Natural killer cell (primary cell): ENCODE data around the gene CPB1. TPM values are rescaled to one million over a fixed set of nuclear protein-coding genes. Genes with fewer than 3 reads are reported as not detected.

Experiments
- ATAC-seq, 3 donors: fragments of 150-1000 bp in 2 of 3; fragments of 200-7000 bp in 1 of 3; cut with Tn5 transposase; 1 replicate in 1 of 3; 2 replicates in 2 of 3; pipeline ENCODE4 v1.10.0; 2021; ENCODE audit warnings: mild to moderate bottlenecking in 2 of 3, moderate library complexity in 2 of 3
- DNase-seq, 2 donors: peaks; one replicate each; pipeline versions ENCODE4 v3.0.0 to v3.0.0-alpha.2; 2013 to 2021; ENCODE audit warnings: mixed read lengths in 1 of 2
- H3K27ac ChIP-seq: one replicate; pipeline ENCODE4 v1.5.1; 2013; ENCODE audit warnings: mild to moderate bottlenecking, low read length
- H3K27me3 ChIP-seq: one replicate; pipeline ENCODE4 v1.6.1; 2013; ENCODE audit warnings: low read length; ENCODE audit not compliant: control insufficient read depth, insufficient read depth
- H3K36me3 ChIP-seq: one replicate; pipeline ENCODE4 v1.6.1; 2013; ENCODE audit warnings: low read length; ENCODE audit not compliant: control insufficient read depth, insufficient read depth
- H3K4me1 ChIP-seq: one replicate; pipeline ENCODE4 v1.6.1; 2013; ENCODE audit warnings: low read length; ENCODE audit not compliant: control insufficient read depth, insufficient read depth
- H3K4me3 ChIP-seq: one replicate; pipeline ENCODE4 v1.5.1; 2013; ENCODE audit warnings: low read length
- H3K9me3 ChIP-seq: one replicate; pipeline ENCODE4 v1.6.1; 2013; ENCODE audit warnings: low read length; ENCODE audit not compliant: control insufficient read depth, insufficient read depth
- H3K27ac Mint-ChIP-seq, 2 donors: one replicate each; pipeline ENCODE4 v1.8.0; 2022; ENCODE audit warnings: mild to moderate bottlenecking in 2 of 2, mixed read lengths in 2 of 2, moderate library complexity in 1 of 2
- H3K27me3 Mint-ChIP-seq, 2 donors: one replicate each; pipeline ENCODE4 v1.8.0; 2022; ENCODE audit warnings: low read depth in 2 of 2, mixed read lengths in 2 of 2
- H3K36me3 Mint-ChIP-seq: one replicate; pipeline ENCODE4 v1.8.0; 2022; ENCODE audit warnings: mixed read lengths
- H3K4me1 Mint-ChIP-seq, 2 donors: one replicate each; pipeline ENCODE4 v1.8.0; 2022; ENCODE audit warnings: mixed read lengths in 2 of 2
- H3K4me3 Mint-ChIP-seq: one replicate; pipeline ENCODE4 v1.8.0; 2022; ENCODE audit warnings: mild to moderate bottlenecking, moderate library complexity, mixed read lengths
- H3K9me3 Mint-ChIP-seq, 2 donors: one replicate each; pipeline ENCODE4 v1.8.0; 2022; ENCODE audit warnings: mixed read lengths in 2 of 2
- CTCF ChIP-seq: fragments of 200-600 bp; IDR thresholded peaks from one replicate; pipeline ENCODE4 v1.8.0; 2022; ENCODE audit warnings: antibody characterized with exemption
- WGBS: methylation state at CpG from one replicate; pipeline ENCODE4 v1.1.7; 2013; ENCODE audit warnings: missing lambda C conversion rate; ENCODE audit not compliant: insufficient coverage; 5-methylcytosine and 5-hydroxymethylcytosine counted together
- intact Hi-C: fragments of 100-400 bp; cut with micrococcal nuclease; formaldehyde crosslinking; loops from one replicate; pipeline ENCODE4 v1.14.2; 2022
- total RNA-seq, 4 donors: library from RNA; stranded (reverse); fragments of 120-200 nt in 1 of 4; gene quantifications; one replicate each; pipeline versions ENCODE4 v1.2.3 to v1.2.4, GENCODE V29; 2013 to 2022

The CPB1 gene
- total RNA-seq, 3 donors from 2014 or later (not counting 1 experiment from before 2014, with no cell fraction given), result not detected

DNA sequence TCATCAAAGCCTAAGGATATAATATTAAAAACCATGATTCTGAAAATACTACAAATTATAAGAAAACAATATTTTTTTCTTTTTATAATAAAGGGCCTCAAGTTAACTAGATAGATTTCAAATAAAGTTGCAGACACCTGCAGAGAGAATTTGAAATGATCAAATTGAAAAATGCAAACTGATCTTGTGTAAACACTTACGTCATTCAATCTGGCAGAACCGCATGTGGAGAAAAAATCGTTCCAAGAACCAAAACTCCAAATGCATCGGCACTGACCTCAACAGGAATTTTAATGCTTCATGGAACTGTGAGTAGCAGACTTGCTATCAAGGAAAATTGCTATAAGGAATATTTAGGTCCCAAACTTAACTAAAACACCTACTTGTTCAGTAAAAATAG is 54.7 kb downstream of the CPB1 start:
- Mint-ChIP-seq H3K4me1 (no peaks in the 10 kb centered on the region), H3K27ac (no peak overlapping the region), H3K36me3 (no peaks in the 10 kb centered on the region), H3K9me3 (no peaks in the 10 kb centered on the region), H3K4me3 (no peak overlapping the region), H3K27me3 (peaks cover 0 to 4% of the 10 kb centered on the region in 2 donors)
- Histone ChIP-seq H3K36me3 (no peaks in the 10 kb centered on the region), H3K4me1 (no peaks in the 10 kb centered on the region), H3K27ac (no peak overlapping the region), H3K9me3 (no peaks in the 10 kb centered on the region), H3K27me3 (peaks cover 2% of the 10 kb centered on the region), H3K4me3 (no peak overlapping the region)
- intact Hi-C loops, result no loop called here
- WGBS, result 94% methylated on average over 4 of the region's 4 CpGs
- no peak for TF ChIP-seq CTCF
- no peak for ATAC-seq
- DNase-seq, result no peak

DNA sequence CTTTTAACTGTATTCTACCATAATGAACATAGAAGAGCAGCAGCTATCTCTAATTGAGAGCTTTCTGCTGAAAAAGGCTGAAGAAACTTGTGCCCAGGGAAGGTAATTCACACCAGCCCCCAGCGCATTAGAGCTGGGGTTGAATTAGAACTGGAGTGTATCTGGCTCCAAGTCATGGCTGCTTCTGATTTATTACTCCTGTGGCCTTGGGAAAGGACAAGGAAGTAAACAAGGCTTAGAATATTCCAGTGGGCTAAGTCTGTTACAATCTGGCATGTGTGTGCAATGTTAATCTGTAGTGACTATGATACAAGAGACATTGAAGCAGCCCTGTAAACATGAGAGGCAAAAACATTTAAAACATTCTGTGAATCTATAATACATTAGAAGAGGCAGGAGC is 55.6 kb downstream of the CPB1 start:
- no peaks in the 10 kb centered on the region for H3K4me1 Mint-ChIP-seq
- no peaks in the 10 kb centered on the region for H3K9me3 Mint-ChIP-seq
- DNase-seq, result no peak
- no peaks in the 10 kb centered on the region for H3K36me3 Mint-ChIP-seq
- intact Hi-C loops, result no loop called here
- TF ChIP-seq CTCF, result no peak
- no peak for ATAC-seq
- peaks cover 2% of the 10 kb centered on the region for H3K27me3 ChIP-seq
- H3K36me3 ChIP-seq, result no peaks in the 10 kb centered on the region
- H3K4me3 Mint-ChIP-seq, result no peak overlapping the region
- WGBS, result 93% methylated on average over 1 of the region's 1 CpG
- no peak overlapping the region for H3K27ac Mint-ChIP-seq
- H3K27me3 Mint-ChIP-seq, result peaks cover 4 to 8% of the 10 kb centered on the region in 2 donors
- H3K4me3 ChIP-seq, result no peak overlapping the region
- H3K4me1 ChIP-seq, result no peaks in the 10 kb centered on the region
- no peaks in the 10 kb centered on the region for H3K9me3 ChIP-seq
- no peak overlapping the region for H3K27ac ChIP-seq

GRCh38 chr3:148884261-148884660 is 56.6 kb downstream of the CPB1 start:
- intact Hi-C loops, result no loop called here
- Histone ChIP-seq H3K27ac (no peak overlapping the region), H3K27me3 (peaks cover 2% of the 10 kb centered on the region), H3K36me3 (no peaks in the 10 kb centered on the region), H3K4me3 (no peak overlapping the region), H3K9me3 (no peaks in the 10 kb centered on the region), H3K4me1 (no peaks in the 10 kb centered on the region)
- TF ChIP-seq CTCF, result no peak
- Mint-ChIP-seq H3K27ac (no peak overlapping the region), H3K36me3 (no peaks in the 10 kb centered on the region), H3K9me3 (no peaks in the 10 kb centered on the region), H3K27me3 (peaks cover 3 to 10% of the 10 kb centered on the region in 2 donors), H3K4me3 (no peak overlapping the region), H3K4me1 (no peaks in the 10 kb centered on the region)
- ATAC-seq (no peak), DNase-seq (no peak)

- intact Hi-C loops, result no loop called here
- no peaks in the 10 kb centered on the region for H3K36me3 ChIP-seq
- H3K27me3 ChIP-seq, result no peaks in the 10 kb centered on the region
- Mint-ChIP-seq H3K4me3 (no peak overlapping the region), H3K27ac (no peak overlapping the region), H3K9me3 (no peaks in the 10 kb centered on the region), H3K4me1 (no peaks in the 10 kb centered on the region), H3K27me3 (peaks cover 6 to 10% of the 10 kb centered on the region in 2 donors), H3K36me3 (no peaks in the 10 kb centered on the region)
- ATAC-seq, result no peak
- no peak overlapping the region for H3K27ac ChIP-seq
- no peaks in the 10 kb centered on the region for H3K9me3 ChIP-seq
- WGBS, result no CpG with 5 or more reads among the region's 2 CpGs
- no peak overlapping the region for H3K4me3 ChIP-seq
- no peaks in the 10 kb centered on the region for H3K4me1 ChIP-seq
- TF ChIP-seq CTCF, result no peak
- no peak for DNase-seq
These were observed 62.2 kb downstream of the CPB1 start for GRCh38 chr3:148889828-148890227.
